HCT116 (cell line): ENCODE measurements around the gene TMEM256. TPM values are rescaled to one million over a fixed set of nuclear protein-coding genes. Genes with fewer than 3 reads are reported as not detected.

Source experiments
- ATAC-seq: fragments of 200-7000 bp; cut with Tn5 transposase; 2 replicates; pipeline ENCODE4 v1.9.1; 2020; ENCODE audit warnings: mild to moderate bottlenecking, moderate library complexity
- BruUV-seq: library from RNA; stranded (reverse); fragments of 400-500 nt; replicated peaks from 2 replicates; lab custom pipeline; 2021; lab: Mats Ljungman, UMichigan
- CTCF ChIA-PET: fragments of 300-600 bp; sonication (Branson Sonifier 250); formaldehyde crosslinking; loops from one replicate; lab custom pipeline; 2021; ENCODE audit warnings: antibody characterized with exemption; lab: Charles Lee
- POLR2A ChIA-PET: fragments of 300-600, 350-600 bp; sonication (Branson Sonifier 250); formaldehyde crosslinking; loops from one replicate; lab custom pipeline; 2021; ENCODE audit warnings: antibody characterized with exemption; lab: Charles Lee
- RAD21 ChIA-PET, 2 experiments: fragments of 300-600 bp; sonication (Branson Sonifier 250); formaldehyde crosslinking; loops; one replicate each; lab custom pipeline; 2023; ENCODE audit warnings: low total read pairs in 2 of 2; ENCODE audit not compliant: uncharacterized antibody in 2 of 2, unreplicated experiment in 2 of 2, low non-redundant PET in 1 of 2; lab: Charles Lee
- DNase-seq: peaks from one replicate; pipeline ENCODE4 v3.0.0-alpha.2; 2010; ENCODE audit warnings: low read depth, low spot score
- H2AFZ ChIP-seq: fragments of 200-600 bp; shearing (Covaris generic), sonication (generic); 2 replicates; pipeline ENCODE4 v1.6.1; 2017; ENCODE audit warnings: low read depth, mixed run types, mixed read lengths, antibody characterized with exemption, low read length; ENCODE audit not compliant: poor library complexity, severe bottlenecking
- H3K27ac ChIP-seq: 2 replicates; pipeline ENCODE4 v1.5.1; 2012; ENCODE audit warnings: low read depth, low read length
- H3K27me3 ChIP-seq: fragments of 200-600 bp; sonication (generic); 2 replicates; pipeline ENCODE4 v1.6.1; 2016; ENCODE audit warnings: mixed run types, low read length, mixed read lengths; ENCODE audit not compliant: insufficient read depth
- H3K36me3 ChIP-seq, 2 experiments: fragments of 200-500 bp in 1 of 2; fragments of 200-600 bp in 1 of 2; sonication (Bioruptor generic) in 1 of 2; sonication (generic) in 1 of 2; 2 replicates each; pipeline versions ENCODE4 v1.5.1 to v1.6.1; 2014 to 2016; ENCODE audit warnings: low read length in 2 of 2, inconsistent platforms in 1 of 2, mixed read lengths in 1 of 2, mixed run types in 1 of 2; ENCODE audit not compliant: insufficient read depth in 2 of 2, control insufficient read depth in 1 of 2
- H3K4me1 ChIP-seq, 2 experiments: fragments of 200-600 bp in 1 of 2; sonication (generic) in 1 of 2; 2 replicates each; pipeline versions ENCODE4 v1.5.1 to v1.6.1; 2012 to 2017; ENCODE audit warnings: low read length in 2 of 2, inconsistent platforms in 1 of 2, mild to moderate bottlenecking in 1 of 2, mixed read lengths in 1 of 2, mixed run types in 1 of 2, moderate library complexity in 1 of 2; ENCODE audit not compliant: insufficient read depth in 2 of 2, control insufficient read depth in 1 of 2
- H3K4me2 ChIP-seq: fragments of 200-600 bp; sonication (generic); 2 replicates; pipeline ENCODE4 v1.6.1; 2017; ENCODE audit warnings: mixed run types, low read length, mixed read lengths
- H3K4me3 ChIP-seq, 2 experiments: fragments of 200-600 bp in 1 of 2; sonication (generic) in 1 of 2; replicated peaks in 1 of 2; 2 replicates each; pipeline ENCODE4 v1.5.1; 2011 to 2016; ENCODE audit warnings: low read length in 2 of 2, control low read depth in 1 of 2, low read depth in 1 of 2, mild to moderate bottlenecking in 1 of 2, mixed read lengths in 1 of 2, mixed run types in 1 of 2
- H3K79me2 ChIP-seq: fragments of 200-600 bp; sonication (generic); 2 replicates; pipeline ENCODE4 v1.6.1; 2017; ENCODE audit warnings: mild to moderate bottlenecking, mixed run types, low read length, moderate library complexity, mixed read lengths; ENCODE audit not compliant: insufficient read depth
- H3K9ac ChIP-seq: fragments of 200-600 bp; sonication (generic); 2 replicates; pipeline ENCODE4 v1.6.1; 2016; ENCODE audit warnings: low read length, mixed read lengths
- H3K9me2 ChIP-seq: fragments of 200-600 bp; sonication (generic), shearing (Covaris generic); 2 replicates; pipeline ENCODE4 v1.6.1; 2017; ENCODE audit warnings: mixed run types, mild to moderate bottlenecking, moderate library complexity; ENCODE audit not compliant: insufficient read depth
- H3K9me3 ChIP-seq, 2 experiments: fragments of 200-500 bp in 1 of 2; fragments of 200-600 bp in 1 of 2; sonication (Bioruptor generic) in 1 of 2; sonication (generic) in 1 of 2; 2 replicates each; pipeline ENCODE4 v1.6.1; 2014 to 2017; ENCODE audit warnings: low read length in 2 of 2, mixed read lengths in 2 of 2, inconsistent platforms in 1 of 2, low read depth in 1 of 2, mild to moderate bottlenecking in 1 of 2, mixed run types in 1 of 2, moderate library complexity in 1 of 2; ENCODE audit not compliant: control insufficient read depth in 1 of 2, insufficient read depth in 1 of 2
- H4K20me1 ChIP-seq: fragments of 200-600 bp; sonication (generic), shearing (Covaris generic); 2 replicates; pipeline ENCODE4 v1.6.1; 2017; ENCODE audit warnings: mixed run types, mild to moderate bottlenecking, moderate library complexity; ENCODE audit not compliant: insufficient read depth
- CEBPB ChIP-seq: IDR thresholded peaks from 2 replicates; pipeline ENCODE4 v1.6.1; 2012; ENCODE audit warnings: low read depth
- JUND ChIP-seq: IDR thresholded peaks from 2 replicates; pipeline ENCODE4 v1.6.1; 2012
- SP1 ChIP-seq: IDR thresholded peaks from 2 replicates; pipeline ENCODE4 v1.6.1; 2012; ENCODE audit warnings: low read depth
- intact Hi-C: fragments of 100-400 bp; cut with micrococcal nuclease; formaldehyde crosslinking; loops from 2 replicates; pipeline ENCODE4 v1.10.0; 2022
- total RNA-seq: library from RNA; stranded (reverse); gene quantifications from one replicate; pipeline ENCODE4 v1.2.1, GENCODE V29; 2021; ENCODE audit not compliant: unreplicated experiment
- TF ChIP-seq, protein P1 (sequence below): IDR thresholded peaks from 2 replicates; pipeline ENCODE4 v1.6.1; 2011; ENCODE audit warnings: mild to moderate bottlenecking, low read length, moderate library complexity; ENCODE audit not compliant: insufficient replicate concordance; ENCODE audit errors: extremely low read depth
- TF ChIP-seq, protein P2 (sequence below): IDR thresholded peaks from 2 replicates; pipeline ENCODE4 v1.6.1; 2012; ENCODE audit warnings: low read depth

TMEM256 gene
- total RNA-seq, 1 experiment from 2014 or later = 110 TPM

DNA sequence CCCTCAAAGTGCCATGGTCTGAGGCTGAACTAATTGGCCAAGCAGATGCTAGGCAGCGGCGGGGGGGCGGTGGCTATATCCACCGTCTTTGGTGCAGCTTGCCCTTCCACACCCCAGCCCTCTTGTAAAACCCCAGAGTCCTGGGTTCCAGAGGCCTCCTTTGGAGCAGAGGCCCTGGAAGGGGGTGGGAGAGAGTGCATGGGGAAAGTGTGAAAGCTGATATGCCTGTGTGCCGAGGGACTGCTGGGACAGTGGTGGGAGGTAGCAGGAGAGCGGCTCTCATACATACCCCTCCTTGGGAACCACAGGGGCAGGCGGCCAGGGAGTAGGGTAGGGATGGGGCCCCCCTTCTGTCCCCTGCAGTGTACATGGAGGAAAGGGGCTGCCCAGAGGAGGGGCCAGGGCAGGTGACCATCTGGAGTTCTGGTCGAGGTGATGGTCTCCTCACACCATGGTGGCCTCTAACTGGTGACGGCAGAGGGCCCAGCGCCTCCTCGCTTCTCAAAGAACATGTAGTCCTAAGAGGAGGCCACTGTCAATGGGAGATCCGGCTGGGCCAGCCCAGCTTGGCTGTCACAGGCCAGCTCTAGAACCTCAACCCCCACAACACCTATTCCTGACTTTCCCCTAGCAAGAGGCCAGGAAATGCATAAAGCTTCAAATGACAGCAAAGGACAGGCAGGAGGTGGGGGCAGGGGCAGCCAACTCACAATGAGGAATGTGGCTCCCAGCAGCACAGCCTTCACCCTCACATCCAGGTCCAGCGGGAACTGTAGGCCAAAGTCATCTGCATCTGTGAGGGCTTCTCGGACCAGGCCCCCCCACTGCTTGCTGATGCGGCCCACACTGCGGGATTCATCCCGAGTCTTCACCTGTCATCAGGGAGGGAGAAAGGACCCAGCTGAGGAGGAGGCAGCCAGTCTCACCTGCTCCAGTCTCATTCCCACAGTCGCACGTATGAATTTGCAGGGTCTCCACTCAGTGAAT, 13.7 kb downstream of the TMEM256 start (continued):
- no peak for TF ChIP-seq SP1

DNA sequence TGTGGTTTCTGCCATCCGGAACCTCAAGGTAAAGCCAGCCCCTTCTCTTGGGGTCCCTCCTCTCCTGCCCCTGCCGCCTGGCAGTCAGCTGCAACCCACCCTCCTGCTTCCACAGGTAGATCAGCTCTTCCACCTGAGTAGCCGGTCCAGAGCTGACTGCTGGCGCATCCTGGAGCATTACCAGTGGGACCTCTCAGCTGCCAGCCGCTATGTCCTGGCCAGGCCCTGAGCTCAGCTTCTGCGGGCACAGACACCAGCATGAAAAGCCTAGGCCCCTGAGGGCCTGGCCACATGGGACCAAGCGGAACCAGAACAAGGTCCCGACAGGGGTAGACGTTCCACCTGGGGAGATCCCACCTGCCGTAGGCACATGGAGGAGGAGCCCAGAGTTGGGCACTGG, 15.0 kb downstream of the TMEM256 start:
- DNase-seq = no peak
- Histone ChIP-seq H3K27ac (no peak overlapping the region), H2AFZ (no peak overlapping the region), H3K9me2 (no peaks in the 10 kb centered on the region), H4K20me1 (no peaks in the 10 kb centered on the region), H3K9ac (no peak overlapping the region), H3K9me3 (no peaks in the 10 kb centered on the region), H3K4me3 (no peak overlapping the region), H3K27me3 (no peaks in the 10 kb centered on the region), H3K4me2 (no peak overlapping the region), H3K4me1 (peaks cover 3 to 9% of the 10 kb centered on the region in 2 experiments; a peak in 2 of 4 replicates), H3K79me2 (0 out of 2 replicates have a peak, but pooled peaks cover 7% of the 10 kb centered on the region), H3K36me3 (peaks cover 10 to 20% of the 10 kb centered on the region in 2 experiments; a peak in 3 of 4 replicates)
- TF ChIP-seq, protein P1, sequence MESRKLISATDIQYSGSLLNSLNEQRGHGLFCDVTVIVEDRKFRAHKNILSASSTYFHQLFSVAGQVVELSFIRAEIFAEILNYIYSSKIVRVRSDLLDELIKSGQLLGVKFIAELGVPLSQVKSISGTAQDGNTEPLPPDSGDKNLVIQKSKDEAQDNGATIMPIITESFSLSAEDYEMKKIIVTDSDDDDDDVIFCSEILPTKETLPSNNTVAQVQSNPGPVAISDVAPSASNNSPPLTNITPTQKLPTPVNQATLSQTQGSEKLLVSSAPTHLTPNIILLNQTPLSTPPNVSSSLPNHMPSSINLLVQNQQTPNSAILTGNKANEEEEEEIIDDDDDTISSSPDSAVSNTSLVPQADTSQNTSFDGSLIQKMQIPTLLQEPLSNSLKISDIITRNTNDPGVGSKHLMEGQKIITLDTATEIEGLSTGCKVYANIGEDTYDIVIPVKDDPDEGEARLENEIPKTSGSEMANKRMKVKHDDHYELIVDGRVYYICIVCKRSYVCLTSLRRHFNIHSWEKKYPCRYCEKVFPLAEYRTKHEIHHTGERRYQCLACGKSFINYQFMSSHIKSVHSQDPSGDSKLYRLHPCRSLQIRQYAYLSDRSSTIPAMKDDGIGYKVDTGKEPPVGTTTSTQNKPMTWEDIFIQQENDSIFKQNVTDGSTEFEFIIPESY = no peak
- TF ChIP-seq, protein P2, sequence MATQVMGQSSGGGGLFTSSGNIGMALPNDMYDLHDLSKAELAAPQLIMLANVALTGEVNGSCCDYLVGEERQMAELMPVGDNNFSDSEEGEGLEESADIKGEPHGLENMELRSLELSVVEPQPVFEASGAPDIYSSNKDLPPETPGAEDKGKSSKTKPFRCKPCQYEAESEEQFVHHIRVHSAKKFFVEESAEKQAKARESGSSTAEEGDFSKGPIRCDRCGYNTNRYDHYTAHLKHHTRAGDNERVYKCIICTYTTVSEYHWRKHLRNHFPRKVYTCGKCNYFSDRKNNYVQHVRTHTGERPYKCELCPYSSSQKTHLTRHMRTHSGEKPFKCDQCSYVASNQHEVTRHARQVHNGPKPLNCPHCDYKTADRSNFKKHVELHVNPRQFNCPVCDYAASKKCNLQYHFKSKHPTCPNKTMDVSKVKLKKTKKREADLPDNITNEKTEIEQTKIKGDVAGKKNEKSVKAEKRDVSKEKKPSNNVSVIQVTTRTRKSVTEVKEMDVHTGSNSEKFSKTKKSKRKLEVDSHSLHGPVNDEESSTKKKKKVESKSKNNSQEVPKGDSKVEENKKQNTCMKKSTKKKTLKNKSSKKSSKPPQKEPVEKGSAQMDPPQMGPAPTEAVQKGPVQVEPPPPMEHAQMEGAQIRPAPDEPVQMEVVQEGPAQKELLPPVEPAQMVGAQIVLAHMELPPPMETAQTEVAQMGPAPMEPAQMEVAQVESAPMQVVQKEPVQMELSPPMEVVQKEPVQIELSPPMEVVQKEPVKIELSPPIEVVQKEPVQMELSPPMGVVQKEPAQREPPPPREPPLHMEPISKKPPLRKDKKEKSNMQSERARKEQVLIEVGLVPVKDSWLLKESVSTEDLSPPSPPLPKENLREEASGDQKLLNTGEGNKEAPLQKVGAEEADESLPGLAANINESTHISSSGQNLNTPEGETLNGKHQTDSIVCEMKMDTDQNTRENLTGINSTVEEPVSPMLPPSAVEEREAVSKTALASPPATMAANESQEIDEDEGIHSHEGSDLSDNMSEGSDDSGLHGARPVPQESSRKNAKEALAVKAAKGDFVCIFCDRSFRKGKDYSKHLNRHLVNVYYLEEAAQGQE = no peak
- TF ChIP-seq JUND (no peak), CEBPB (no peak)
- no peak for ATAC-seq
- no TSS peak for BruUV-seq
- intact Hi-C loops = no loop called here
- RAD21 ChIA-PET = no interaction called here
- CTCF ChIA-PET = no interaction called here
- POLR2A ChIA-PET = interaction anchor here (1.2 kb wide), 1 partner anchor 12 kb away, joined by 3 read pairs; no protein-coding TSS in a partner anchor
